Colon (tissue), 2 donors: ENCODE measurements around the gene CADPS2.

Source experiments
- FAIRE-seq: peaks from 2 replicates; lab custom pipeline; 2012; peaks lifted over from hg19 to GRCh38; lab: Jason Lieb, UNC
- donor health status: control.
- donor health status: control.

Gene CADPS2

GRCh38 chr7:122309421-122309820 is 576.8 kb downstream of the CADPS2 start:
- no peak for FAIRE-seq

- FAIRE-seq, result no peak
These were observed 579.0 kb downstream of the CADPS2 start for GRCh38 chr7:122307228-122307621.

- FAIRE-seq, result no peak
These were observed 579.7 kb downstream of the CADPS2 start for GRCh38 chr7:122306320-122307227.

- no peak for FAIRE-seq
These were observed 580.6 kb downstream of the CADPS2 start for GRCh38 chr7:122305475-122306319.

- no peak for FAIRE-seq
These were observed 581.3 kb downstream of the CADPS2 start for GRCh38 chr7:122304996-122305421.

- no peak for FAIRE-seq
These were observed 581.8 kb downstream of the CADPS2 start, which contains the start of gene FEZF1 for GRCh38 chr7:122304319-122304975. FEZF1 (minus strand) TSS chr7:122304750; CDS start chr7:122304437, 313 bp downstream.

GRCh38 chr7:122303531-122304318 is 582.5 kb downstream of the CADPS2 start:
- FAIRE-seq, result no peak

- no peak for FAIRE-seq
These were observed 583.3 kb downstream of the CADPS2 start for GRCh38 chr7:122302761-122303530.

- FAIRE-seq, result no peak
These were observed 584.2 kb downstream of the CADPS2 start for GRCh38 chr7:122301858-122302760.

GRCh38 chr7:122300956-122301833 is 585.1 kb downstream of the CADPS2 start:
- no peak for FAIRE-seq

- FAIRE-seq, result no peak
These were observed 585.9 kb downstream of the CADPS2 start for GRCh38 chr7:122300211-122300932.

- FAIRE-seq, result no peak
These were observed 586.5 kb downstream of the CADPS2 start for GRCh38 chr7:122299624-122300210.

GRCh38 chr7:122298618-122299017 is 587.6 kb downstream of the CADPS2 start:
- FAIRE-seq, result no peak

GRCh38 chr7:122298131-122298530 is 588.1 kb downstream of the CADPS2 start:
- no peak for FAIRE-seq

- no peak for FAIRE-seq
These were observed 595.1 kb downstream of the CADPS2 start for GRCh38 chr7:122291189-122291588.

- no peak for FAIRE-seq
These were observed 595.8 kb downstream of the CADPS2 start for GRCh38 chr7:122290476-122290875.

GRCh38 chr7:122289426-122289825 is 596.8 kb downstream of the CADPS2 start:
- no peak for FAIRE-seq
